M059J (cell line): ENCODE results near the gene MRPL10. TPM values are rescaled to one million over a fixed set of nuclear protein-coding genes. Genes with fewer than 3 reads are reported as not detected.

ENCODE experiments used
- DNase-seq: peaks from one replicate; pipeline ENCODE4 v3.0.0-alpha.2; 2012; ENCODE audit warnings: low read depth
- total RNA-seq: library from RNA; depleted of rRNA; stranded (reverse); fragments of >200 nt; shearing (Covaris generic); gene quantifications from 2 replicates; pipeline ENCODE4 v1.2.3, GENCODE V29; 2014

MRPL10 gene
- total RNA-seq, 1 experiment from 2014 or later: 39.9 TPM

DNA sequence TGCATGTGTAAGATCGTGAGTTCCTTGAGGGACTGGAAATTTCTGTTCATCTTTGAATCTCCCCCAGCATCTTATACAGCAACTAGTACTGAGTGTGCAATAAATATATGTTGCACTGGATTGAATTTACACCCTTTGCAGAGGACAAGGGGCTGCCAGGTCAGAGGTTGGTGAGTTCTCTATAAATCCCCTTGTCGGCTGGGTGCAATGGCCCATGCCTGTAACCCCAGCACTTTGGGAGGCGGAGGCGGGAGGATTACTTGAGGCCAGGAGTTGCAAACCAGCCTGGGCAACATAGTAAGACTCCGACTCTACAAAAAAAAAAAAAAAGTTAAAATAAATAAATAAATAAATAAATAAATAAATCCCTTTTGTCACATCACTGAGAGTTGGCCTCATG, 29.0 kb upstream of the MRPL10 start:
- no peak for DNase-seq

- DNase-seq: no peak
Observed at GRCh38 chr17:47857551-47858455, 26.5 kb upstream of the MRPL10 start.

DNA sequence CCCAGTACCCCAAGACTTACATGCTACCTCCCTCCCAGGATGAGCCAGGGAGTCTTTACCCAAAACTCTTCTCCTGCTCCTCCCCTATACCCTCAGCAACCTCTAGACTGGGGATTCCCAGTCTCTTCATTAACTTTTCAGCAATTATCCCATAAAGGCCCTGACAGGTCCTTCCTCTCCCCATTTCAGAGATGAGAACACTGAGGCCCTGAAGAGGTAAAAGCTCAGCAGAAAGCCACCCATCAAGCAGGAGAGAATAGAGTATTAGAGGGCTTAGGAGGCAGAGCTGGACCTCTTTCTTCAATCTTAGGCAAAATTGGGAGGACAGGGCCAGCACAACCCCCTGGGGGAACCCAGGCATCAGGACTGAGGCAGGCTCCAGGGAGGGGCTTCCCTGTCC, 25.5 kb upstream of the MRPL10 start:
- no peak for DNase-seq

GRCh38 chr17:47855737-47856136, 24.4 kb upstream of the MRPL10 start:
- DNase-seq: no peak

GRCh38 chr17:47853616-47854015, 22.3 kb upstream of the MRPL10 start:
- no peak for DNase-seq

DNA sequence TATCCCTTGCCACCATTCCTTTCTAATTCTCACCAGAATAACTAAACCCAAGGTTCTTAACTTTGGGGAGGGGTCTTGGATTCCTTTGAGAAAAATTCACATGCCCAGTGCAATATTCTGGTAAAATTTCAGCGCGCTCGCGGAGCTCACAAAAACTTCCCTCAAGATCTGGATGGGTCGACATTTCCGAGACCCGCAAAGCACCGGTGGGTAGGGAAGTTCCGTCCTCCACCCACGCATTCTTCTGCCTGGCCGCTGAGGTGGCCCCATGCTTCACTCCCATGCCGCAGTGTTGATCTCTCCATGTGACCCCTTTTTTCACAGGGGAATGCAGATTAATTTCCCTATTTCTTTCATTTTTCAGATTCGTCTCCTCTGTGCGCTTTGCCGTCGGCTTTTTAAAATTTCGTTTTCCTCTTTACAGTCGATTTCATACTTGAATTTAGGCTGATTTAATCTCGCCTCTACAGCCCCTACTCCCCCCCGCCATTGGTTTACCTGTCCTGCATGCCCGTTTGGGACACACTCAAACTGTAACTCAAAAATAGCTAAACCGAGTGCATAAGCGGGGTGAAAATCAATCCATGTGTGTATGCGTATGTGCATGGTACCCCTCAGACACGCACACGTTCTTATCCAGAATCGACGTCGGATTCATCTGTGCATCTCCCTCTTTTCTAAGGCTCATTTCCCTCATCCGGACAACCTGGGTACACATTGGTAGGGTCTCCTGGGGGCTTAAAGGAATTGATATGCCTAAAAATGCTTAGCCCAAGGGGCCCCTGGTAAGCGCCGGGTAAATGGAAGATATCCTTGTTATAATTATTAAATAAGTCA, 21.0 kb upstream of the MRPL10 start:
- DNase-seq: no peak

GRCh38 chr17:47851764-47852112, 20.4 kb upstream of the MRPL10 start:
- DNase-seq: no peak

- peak; percentile 83 for DNase-seq
Observed at GRCh38 chr17:47850692-47851573, 19.6 kb upstream of the MRPL10 start, which contains the start of gene SP6. Gene SP6 (minus strand): TSS chr17:47851163. CDS start chr17:47848429, 2,734 bp downstream.

DNA sequence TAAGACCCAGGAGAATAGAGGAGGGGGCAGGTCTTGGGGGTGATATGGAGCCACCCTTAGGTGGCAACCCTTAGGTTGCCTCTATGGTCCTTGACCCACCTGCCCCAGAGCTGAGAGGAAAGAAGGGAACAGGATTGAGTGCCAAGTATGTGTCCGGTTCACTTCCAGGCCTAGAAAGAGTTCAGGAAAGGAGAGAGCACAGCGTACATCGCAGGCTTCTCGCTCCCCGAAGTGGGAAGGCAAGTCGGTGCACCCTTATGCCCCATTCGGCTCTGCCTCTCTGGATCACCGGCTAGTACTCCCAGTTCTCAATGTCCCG, 19.0 kb upstream of the MRPL10 start:
- DNase-seq: no peak

GRCh38 chr17:47848198-47848513, 16.8 kb upstream of the MRPL10 start:
- no peak for DNase-seq

GRCh38 chr17:47847341-47848197, 16.2 kb upstream of the MRPL10 start:
- DNase-seq: no peak

- DNase-seq: no peak
Observed at GRCh38 chr17:47846716-47847340, 15.5 kb upstream of the MRPL10 start.

- no peak for DNase-seq
Observed at GRCh38 chr17:47845716-47846075, 14.4 kb upstream of the MRPL10 start.

DNA sequence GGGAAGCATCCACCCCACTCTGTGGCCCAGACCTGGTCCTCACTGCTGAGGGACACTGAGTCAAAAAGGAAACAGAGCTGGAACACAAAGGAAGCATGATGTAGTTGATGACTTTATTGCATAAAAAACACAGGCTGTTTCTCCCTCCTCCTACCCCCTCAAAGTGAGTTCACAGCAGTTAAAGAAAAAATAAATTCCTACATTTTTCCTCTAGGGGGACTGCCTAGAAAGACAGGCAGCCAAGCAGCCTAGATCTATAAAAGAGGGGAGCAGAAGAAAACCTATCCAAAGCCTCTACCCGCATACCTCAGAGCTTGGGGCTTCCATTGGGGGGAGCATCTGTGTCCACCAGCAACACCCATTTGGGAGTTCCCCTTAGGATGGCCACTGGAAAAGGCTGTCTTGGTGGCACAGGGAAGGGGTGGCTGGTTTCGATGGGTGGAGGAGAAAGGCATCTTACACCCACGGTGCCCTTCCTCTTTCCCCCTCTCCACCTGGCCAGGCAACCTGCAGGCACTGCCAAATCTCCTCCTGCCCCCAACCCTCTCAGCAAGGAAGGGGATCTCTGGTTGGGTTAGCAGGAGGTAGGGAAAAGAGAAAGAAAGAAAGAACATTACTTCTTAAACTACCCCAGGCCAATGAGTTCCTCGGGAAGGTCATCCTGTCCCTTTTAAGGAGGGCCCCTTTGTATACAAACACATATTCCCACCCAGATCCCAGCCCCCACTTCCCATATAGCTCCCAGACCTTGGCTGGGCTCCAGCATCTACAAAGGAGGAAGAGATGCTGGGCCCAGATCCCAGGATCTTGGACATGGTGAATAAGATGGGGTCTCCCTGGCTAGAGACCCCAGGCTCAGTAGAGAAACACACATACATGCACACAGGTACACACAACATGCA, 13.7 kb upstream of the MRPL10 start:
- DNase-seq: peak; percentile 38

DNA sequence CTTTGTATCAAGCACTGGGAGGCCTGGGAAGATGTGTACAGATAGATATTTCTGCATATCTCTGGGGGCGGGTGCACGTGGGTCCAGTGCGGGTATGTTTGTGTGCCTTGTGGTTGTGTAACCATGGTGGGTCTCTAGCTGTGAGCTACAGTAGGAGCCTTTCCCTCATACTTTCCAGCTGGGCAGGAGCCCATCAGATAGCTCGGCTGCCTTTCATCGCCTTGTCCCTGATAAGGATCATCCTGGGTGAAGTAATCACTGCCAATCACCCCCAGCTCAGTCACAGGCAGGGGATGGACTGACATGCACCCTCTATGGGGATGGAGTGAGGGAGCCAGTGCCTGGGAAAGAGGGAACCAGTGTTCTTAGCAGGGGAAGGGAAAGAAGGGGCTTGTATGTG, 12.9 kb upstream of the MRPL10 start:
- peak; percentile 63 for DNase-seq

GRCh38 chr17:47843391-47843730, 12.0 kb upstream of the MRPL10 start:
- DNase-seq: no peak

DNA sequence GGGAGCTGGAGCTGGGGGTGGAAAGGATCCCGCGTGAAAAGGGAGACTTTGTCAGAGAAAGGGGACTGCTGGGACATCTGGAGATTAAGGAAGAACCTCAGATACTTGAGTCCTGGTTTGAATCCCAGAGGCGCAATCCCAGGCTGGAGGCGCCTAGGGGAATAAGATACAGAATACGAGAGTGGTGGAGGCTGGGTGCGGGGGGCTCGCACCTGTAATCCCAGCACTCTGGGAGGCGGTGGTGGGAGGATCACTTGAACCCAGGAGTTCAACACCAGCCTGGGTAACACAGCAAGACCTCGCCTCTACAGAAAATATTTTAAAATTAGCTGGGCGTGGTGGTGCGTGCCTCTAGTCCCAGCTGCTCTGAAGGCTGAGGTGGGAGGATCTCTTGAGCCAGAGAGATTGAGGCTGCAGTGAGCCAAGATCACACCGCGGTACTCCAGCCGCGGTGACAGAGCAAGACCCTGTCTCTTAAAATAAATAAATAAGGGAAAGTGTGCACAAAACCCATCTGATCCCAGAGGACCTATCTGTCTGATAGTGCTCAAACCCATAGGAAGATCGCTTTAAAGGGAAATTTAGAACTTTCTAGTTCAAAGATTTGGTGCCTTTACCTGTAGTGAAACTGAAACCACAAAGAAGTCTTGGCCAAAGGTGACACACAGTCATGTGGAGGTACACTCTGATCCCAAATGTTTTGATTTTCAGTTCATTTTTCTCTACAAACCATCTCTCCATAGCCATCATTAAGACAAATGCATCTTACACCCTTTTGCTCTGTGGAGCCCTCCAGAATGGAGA, 10.3 kb upstream of the MRPL10 start:
- DNase-seq: no peak

GRCh38 chr17:47840742-47841487, 9.6 kb upstream of the MRPL10 start, which contains the start of gene SCRN2:
Gene SCRN2 (minus strand): TSS chr17:47841273. CDS start chr17:47840843, 430 bp downstream.
- DNase-seq: peak; percentile 81
